A673 (cell line): ENCODE data around the gene SPTBN4.

ENCODE experiments used
- CTCF ChIP-seq: fragments of 300-800, 200-600 bp; sonication (generic); conservative IDR thresholded peaks from 2 replicates; pipeline ENCODE4 v1.5.1; 2017; ENCODE audit warnings: low read depth, mild to moderate bottlenecking, antibody characterized with exemption, low read length, moderate library complexity, mixed read lengths
- EZH2 ChIP-seq: fragments of 200-600 bp; sonication (generic); IDR thresholded peaks from 2 replicates; pipeline ENCODE4 v1.6.1; 2017; ENCODE audit warnings: borderline replicate concordance, low read depth, mild to moderate bottlenecking, mixed read lengths, antibody characterized with exemption, low read length; ENCODE audit not compliant: poor library complexity, severe bottlenecking

GRCh38 chr19:40513345-40513678 lies 46.5 kb downstream of the SPTBN4 start:
- TF ChIP-seq CTCF (no peak), EZH2 (no peak)
